Dedifferentiated amniotic fluid mesenchymal stem cell (primary cell): ENCODE measurements around the gene VRK2.

Source experiments
- DNase-seq: peaks from one replicate; pipeline ENCODE4 v3.0.0-alpha.2; 2016; ENCODE audit errors: extremely low spot score

VRK2 gene

GRCh38 chr2:58046585-58047372, at the start of gene VRK2:
TSS of gene VRK2 (plus strand) at chr2:58046806. CDS start at chr2:58048832, 2,026 bp downstream.
- DNase-seq: peak; percentile 75

GRCh38 chr2:58006256-58006951, 40.2 kb upstream of the VRK2 start:
- DNase-seq: no peak

GRCh38 chr2:58006952-58007284, 39.7 kb upstream of the VRK2 start:
- DNase-seq: no peak

GRCh38 chr2:58010599-58010998, 36.0 kb upstream of the VRK2 start:
- DNase-seq: no peak

- no peak for DNase-seq
Observed at GRCh38 chr2:58019229-58019628, 27.4 kb upstream of the VRK2 start.

GRCh38 chr2:58025150-58025933, 21.3 kb upstream of the VRK2 start:
- DNase-seq: no peak

GRCh38 chr2:58027029-58027428, 19.6 kb upstream of the VRK2 start:
- no peak for DNase-seq

GRCh38 chr2:58030771-58031170, 15.8 kb upstream of the VRK2 start:
- DNase-seq: no peak

GRCh38 chr2:58032016-58032763, 14.4 kb upstream of the VRK2 start:
- no peak for DNase-seq

- no peak for DNase-seq
Observed at GRCh38 chr2:58032764-58033080, 13.9 kb upstream of the VRK2 start.

GRCh38 chr2:58033530-58033929, 13.1 kb upstream of the VRK2 start:
- no peak for DNase-seq

- DNase-seq: no peak
Observed at GRCh38 chr2:58035352-58035751, 11.3 kb upstream of the VRK2 start.

- peak; percentile 63 for DNase-seq
Observed at GRCh38 chr2:58039170-58039611, 7.4 kb upstream of the VRK2 start.

- peak; percentile 55 for DNase-seq
Observed at GRCh38 chr2:58042486-58042970, 4.1 kb upstream of the VRK2 start.

- DNase-seq: no peak
Observed at GRCh38 chr2:58044145-58044544, 2.5 kb upstream of the VRK2 start.

GRCh38 chr2:58045580-58046334, 849 bp upstream of the VRK2 start:
- DNase-seq: no peak

GRCh38 chr2:58046335-58046584, 346 bp upstream of the VRK2 start:
- no peak for DNase-seq

GRCh38 chr2:58047373-58047935, 848 bp downstream of the VRK2 start:
- no peak for DNase-seq

- no peak for DNase-seq
Observed at GRCh38 chr2:58047961-58048360, 1.4 kb downstream of the VRK2 start.

GRCh38 chr2:58051445-58051844, 4.8 kb downstream of the VRK2 start:
- DNase-seq: no peak

GRCh38 chr2:58052978-58053377, 6.4 kb downstream of the VRK2 start:
- DNase-seq: no peak
